GM12878 (cell line): ENCODE results near the gene ASGR2.

Experiments
- CEBPZ ChIP-seq: fragments of 150-350 bp; IDR thresholded peaks from 2 replicates; pipeline ENCODE4 v1.6.1; 2016; ENCODE audit warnings: low read depth, low read length
- CREB1 ChIP-seq: IDR thresholded peaks from 2 replicates; pipeline ENCODE4 v1.6.1; 2012; ENCODE audit warnings: low read depth, mild to moderate bottlenecking, inconsistent platforms
- CTCF ChIP-seq, 3 experiments: IDR thresholded peaks in 2 of 3; conservative IDR thresholded peaks in 1 of 3; 2 replicates each; pipeline ENCODE4 v1.5.1; 2011; ENCODE audit warnings: low read depth in 3 of 3, low read length in 3 of 3, mild to moderate bottlenecking in 3 of 3, control low read depth in 2 of 3, moderate library complexity in 2 of 3, inconsistent platforms in 1 of 3, mixed read lengths in 1 of 3; ENCODE audit not compliant: control insufficient read depth in 2 of 3, insufficient read depth in 1 of 3; ENCODE audit errors: extremely low read depth in 1 of 3
- FOS ChIP-seq: IDR thresholded peaks from 3 replicates; pipeline ENCODE4 v1.6.1; 2011; ENCODE audit warnings: borderline replicate concordance; ENCODE audit not compliant: insufficient read length; ENCODE audit errors: extremely low read depth
- HCFC1 ChIP-seq: fragments of 150-350 bp; IDR thresholded peaks from 2 replicates; pipeline ENCODE4 v1.6.1; 2014; ENCODE audit warnings: low read length
- HDAC2 ChIP-seq: fragments of 200-600 bp; sonication (generic); IDR thresholded peaks from 2 replicates; pipeline ENCODE4 v1.6.1; 2017
- IKZF1 ChIP-seq: fragments of 450-650 bp; conservative IDR thresholded peaks from 2 replicates; pipeline ENCODE4 v1.6.1; 2017; ENCODE audit warnings: antibody characterized with exemption, mild to moderate bottlenecking
- POLR2A ChIP-seq: IDR thresholded peaks from 2 replicates; pipeline ENCODE4 v1.6.1; 2011; ENCODE audit warnings: low read depth, mild to moderate bottlenecking, low read length
- POU2F2 ChIP-seq: IDR thresholded peaks from 3 replicates; pipeline ENCODE4 v1.6.1; 2011; ENCODE audit warnings: low read depth, mild to moderate bottlenecking, low read length, borderline replicate concordance
- SUZ12 ChIP-seq: fragments of 200-600 bp; sonication (generic); IDR thresholded peaks from one replicate; pipeline ENCODE4 v1.6.1; 2018; ENCODE audit warnings: antibody characterized with exemption, mild to moderate bottlenecking; ENCODE audit not compliant: unreplicated experiment
- TF ChIP-seq, protein P1 (sequence below): fragments of 450-650 bp; formaldehyde crosslinking; IDR thresholded peaks from 2 replicates; pipeline ENCODE4 v1.4.0; 2020; ENCODE audit warnings: mild to moderate bottlenecking, moderate library complexity
- TF ChIP-seq, protein P2 (sequence below): IDR thresholded peaks from 2 replicates; pipeline ENCODE4 v1.6.1; 2012; ENCODE audit warnings: low read length, inconsistent platforms
- TF ChIP-seq, protein P3 (sequence below): fragments of 450-650 bp; formaldehyde crosslinking; IDR thresholded peaks from 2 replicates; pipeline ENCODE4 v1.5.0; 2022; ENCODE audit warnings: mild to moderate bottlenecking, missing genetic modification characterization

DNA sequence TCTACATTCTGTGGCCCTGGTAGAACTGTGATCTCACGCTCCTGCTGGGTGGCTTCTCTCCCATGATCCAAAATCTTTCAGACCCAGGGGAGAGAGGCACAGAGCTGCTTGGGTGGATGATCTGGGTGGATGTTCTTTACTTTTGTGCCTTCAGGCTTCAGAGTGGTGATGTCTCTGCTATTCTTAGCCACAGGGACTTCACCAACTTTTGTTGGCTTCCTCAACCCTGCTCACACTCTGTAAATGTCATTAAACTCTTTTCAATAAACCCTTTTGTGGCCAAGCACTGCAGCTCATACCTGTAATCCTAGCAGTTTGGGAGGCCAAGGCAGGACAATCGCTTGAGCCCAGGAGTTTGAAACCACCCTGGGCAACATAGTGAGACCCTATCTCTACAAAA, 42.2 kb downstream of the ASGR2 start:
- no peak for TF ChIP-seq CTCF (IDR thresholded peaks at IDR 0.05 in 2 of 3, conservative IDR thresholded peaks at IDR 0.05 in 1 of 3; ENCODE audit: control insufficient read depth in 2 of 3, extremely low read depth in 1 of 3, insufficient read depth in 1 of 3, low read depth in 3 of 3, low read length in 3 of 3)
- no peak for TF ChIP-seq SUZ12
- no peak for TF ChIP-seq HDAC2
- no peak for TF ChIP-seq CEBPZ
- no peak for TF ChIP-seq CREB1
- TF ChIP-seq POU2F2, result no peak
- TF ChIP-seq HCFC1, result no peak
- no peak for TF ChIP-seq POLR2A
- no peak for TF ChIP-seq IKZF1
- TF ChIP-seq, protein P1, sequence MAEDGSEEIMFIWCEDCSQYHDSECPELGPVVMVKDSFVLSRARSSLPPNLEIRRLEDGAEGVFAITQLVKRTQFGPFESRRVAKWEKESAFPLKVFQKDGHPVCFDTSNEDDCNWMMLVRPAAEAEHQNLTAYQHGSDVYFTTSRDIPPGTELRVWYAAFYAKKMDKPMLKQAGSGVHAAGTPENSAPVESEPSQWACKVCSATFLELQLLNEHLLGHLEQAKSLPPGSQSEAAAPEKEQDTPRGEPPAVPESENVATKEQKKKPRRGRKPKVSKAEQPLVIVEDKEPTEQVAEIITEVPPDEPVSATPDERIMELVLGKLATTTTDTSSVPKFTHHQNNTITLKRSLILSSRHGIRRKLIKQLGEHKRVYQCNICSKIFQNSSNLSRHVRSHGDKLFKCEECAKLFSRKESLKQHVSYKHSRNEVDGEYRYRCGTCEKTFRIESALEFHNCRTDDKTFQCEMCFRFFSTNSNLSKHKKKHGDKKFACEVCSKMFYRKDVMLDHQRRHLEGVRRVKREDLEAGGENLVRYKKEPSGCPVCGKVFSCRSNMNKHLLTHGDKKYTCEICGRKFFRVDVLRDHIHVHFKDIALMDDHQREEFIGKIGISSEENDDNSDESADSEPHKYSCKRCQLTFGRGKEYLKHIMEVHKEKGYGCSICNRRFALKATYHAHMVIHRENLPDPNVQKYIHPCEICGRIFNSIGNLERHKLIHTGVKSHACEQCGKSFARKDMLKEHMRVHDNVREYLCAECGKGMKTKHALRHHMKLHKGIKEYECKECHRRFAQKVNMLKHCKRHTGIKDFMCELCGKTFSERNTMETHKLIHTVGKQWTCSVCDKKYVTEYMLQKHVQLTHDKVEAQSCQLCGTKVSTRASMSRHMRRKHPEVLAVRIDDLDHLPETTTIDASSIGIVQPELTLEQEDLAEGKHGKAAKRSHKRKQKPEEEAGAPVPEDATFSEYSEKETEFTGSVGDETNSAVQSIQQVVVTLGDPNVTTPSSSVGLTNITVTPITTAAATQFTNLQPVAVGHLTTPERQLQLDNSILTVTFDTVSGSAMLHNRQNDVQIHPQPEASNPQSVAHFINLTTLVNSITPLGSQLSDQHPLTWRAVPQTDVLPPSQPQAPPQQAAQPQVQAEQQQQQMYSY (CRISPR knock-in tag), result no peak
- TF ChIP-seq FOS, result no peak
- TF ChIP-seq, protein P2, sequence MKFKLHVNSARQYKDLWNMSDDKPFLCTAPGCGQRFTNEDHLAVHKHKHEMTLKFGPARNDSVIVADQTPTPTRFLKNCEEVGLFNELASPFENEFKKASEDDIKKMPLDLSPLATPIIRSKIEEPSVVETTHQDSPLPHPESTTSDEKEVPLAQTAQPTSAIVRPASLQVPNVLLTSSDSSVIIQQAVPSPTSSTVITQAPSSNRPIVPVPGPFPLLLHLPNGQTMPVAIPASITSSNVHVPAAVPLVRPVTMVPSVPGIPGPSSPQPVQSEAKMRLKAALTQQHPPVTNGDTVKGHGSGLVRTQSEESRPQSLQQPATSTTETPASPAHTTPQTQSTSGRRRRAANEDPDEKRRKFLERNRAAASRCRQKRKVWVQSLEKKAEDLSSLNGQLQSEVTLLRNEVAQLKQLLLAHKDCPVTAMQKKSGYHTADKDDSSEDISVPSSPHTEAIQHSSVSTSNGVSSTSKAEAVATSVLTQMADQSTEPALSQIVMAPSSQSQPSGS, result no peak
- TF ChIP-seq, protein P3, sequence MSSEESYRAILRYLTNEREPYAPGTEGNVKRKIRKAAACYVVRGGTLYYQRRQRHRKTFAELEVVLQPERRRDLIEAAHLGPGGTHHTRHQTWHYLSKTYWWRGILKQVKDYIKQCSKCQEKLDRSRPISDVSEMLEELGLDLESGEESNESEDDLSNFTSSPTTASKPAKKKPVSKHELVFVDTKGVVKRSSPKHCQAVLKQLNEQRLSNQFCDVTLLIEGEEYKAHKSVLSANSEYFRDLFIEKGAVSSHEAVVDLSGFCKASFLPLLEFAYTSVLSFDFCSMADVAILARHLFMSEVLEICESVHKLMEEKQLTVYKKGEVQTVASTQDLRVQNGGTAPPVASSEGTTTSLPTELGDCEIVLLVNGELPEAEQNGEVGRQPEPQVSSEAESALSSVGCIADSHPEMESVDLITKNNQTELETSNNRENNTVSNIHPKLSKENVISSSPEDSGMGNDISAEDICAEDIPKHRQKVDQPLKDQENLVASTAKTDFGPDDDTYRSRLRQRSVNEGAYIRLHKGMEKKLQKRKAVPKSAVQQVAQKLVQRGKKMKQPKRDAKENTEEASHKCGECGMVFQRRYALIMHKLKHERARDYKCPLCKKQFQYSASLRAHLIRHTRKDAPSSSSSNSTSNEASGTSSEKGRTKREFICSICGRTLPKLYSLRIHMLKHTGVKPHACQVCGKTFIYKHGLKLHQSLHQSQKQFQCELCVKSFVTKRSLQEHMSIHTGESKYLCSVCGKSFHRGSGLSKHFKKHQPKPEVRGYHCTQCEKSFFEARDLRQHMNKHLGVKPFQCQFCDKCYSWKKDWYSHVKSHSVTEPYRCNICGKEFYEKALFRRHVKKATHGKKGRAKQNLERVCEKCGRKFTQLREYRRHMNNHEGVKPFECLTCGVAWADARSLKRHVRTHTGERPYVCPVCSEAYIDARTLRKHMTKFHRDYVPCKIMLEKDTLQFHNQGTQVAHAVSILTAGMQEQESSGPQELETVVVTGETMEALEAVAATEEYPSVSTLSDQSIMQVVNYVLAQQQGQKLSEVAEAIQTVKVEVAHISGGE (CRISPR knock-in tag), result no peak
